GM15510 (cell line): ENCODE measurements around the gene CEP19.

Experiments
- POLR2A ChIP-seq: IDR thresholded peaks from 3 replicates; pipeline ENCODE4 v1.6.1; 2011; ENCODE audit warnings: borderline replicate concordance; ENCODE audit not compliant: insufficient read length; ENCODE audit errors: extremely low read depth

Gene CEP19

GRCh38 chr3:196686436-196686835 lies 25.6 kb downstream of the CEP19 start:
- TF ChIP-seq POLR2A: no peak

- no peak for TF ChIP-seq POLR2A
These were observed 27.3 kb downstream of the CEP19 start for GRCh38 chr3:196684548-196685407.

- TF ChIP-seq POLR2A: no peak
These were observed 34.1 kb downstream of the CEP19 start for GRCh38 chr3:196677931-196678330.

GRCh38 chr3:196677353-196677752 lies 34.7 kb downstream of the CEP19 start:
- TF ChIP-seq POLR2A: no peak

- TF ChIP-seq POLR2A: no peak
These were observed 38.4 kb downstream of the CEP19 start for GRCh38 chr3:196673632-196674031.

- no peak for TF ChIP-seq POLR2A
These were observed 41.7 kb downstream of the CEP19 start for GRCh38 chr3:196670339-196670738.

- TF ChIP-seq POLR2A: no peak
These were observed 44.8 kb downstream of the CEP19 start for GRCh38 chr3:196667056-196667825.

- no peak for TF ChIP-seq POLR2A
These were observed 45.8 kb downstream of the CEP19 start for GRCh38 chr3:196666001-196666867.

- no peak for TF ChIP-seq POLR2A
These were observed 49.1 kb downstream of the CEP19 start for GRCh38 chr3:196662711-196663571.

GRCh38 chr3:196662033-196662432 lies 50.0 kb downstream of the CEP19 start:
- no peak for TF ChIP-seq POLR2A

GRCh38 chr3:196661400-196661799 lies 50.6 kb downstream of the CEP19 start:
- TF ChIP-seq POLR2A: no peak

GRCh38 chr3:196660381-196661166 lies 51.5 kb downstream of the CEP19 start:
- no peak for TF ChIP-seq POLR2A

DNA sequence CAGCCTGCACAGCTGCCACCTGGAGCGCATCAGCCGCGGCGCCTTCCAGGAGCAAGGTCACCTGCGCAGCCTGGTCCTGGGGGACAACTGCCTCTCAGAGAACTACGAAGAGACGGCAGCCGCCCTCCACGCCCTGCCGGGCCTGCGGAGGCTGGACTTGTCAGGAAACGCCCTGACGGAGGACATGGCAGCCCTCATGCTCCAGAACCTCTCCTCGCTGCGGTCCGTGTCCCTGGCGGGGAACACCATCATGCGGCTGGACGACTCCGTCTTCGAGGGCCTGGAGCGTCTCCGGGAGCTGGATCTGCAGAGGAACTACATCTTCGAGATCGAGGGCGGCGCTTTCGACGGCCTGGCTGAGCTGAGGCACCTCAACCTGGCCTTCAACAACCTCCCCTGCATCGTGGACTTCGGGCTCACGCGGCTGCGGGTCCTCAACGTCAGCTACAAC lies 52.1 kb downstream of the CEP19 start:
- no peak for TF ChIP-seq POLR2A
